Esophagus muscularis mucosa (tissue), 3 donors: Measurements from ENCODE around the gene DENND1C.

Experiments
- POLR2A ChIP-seq: fragments of 450-650 bp; IDR thresholded peaks from one replicate; pipeline ENCODE4 v1.6.1; 2017; ENCODE audit warnings: antibody characterized with exemption, moderate library complexity, mild to moderate bottlenecking, low read depth
- POLR2AphosphoS5 ChIP-seq, 2 donors: sonication (generic); formaldehyde crosslinking; IDR thresholded peaks; one replicate each; pipeline ENCODE4 v1.6.1; 2017; ENCODE audit warnings: antibody characterized with exemption in 2 of 2
- TF ChIP-seq, protein P1 (sequence below), 3 experiments: fragments of 200-600 bp in 2 of 3; fragments of 450-650 bp in 1 of 3; sonication (generic) in 2 of 3; IDR thresholded peaks; one replicate each; pipeline ENCODE4 v1.5.1; 2017 to 2019; ENCODE audit warnings: antibody characterized with exemption in 3 of 3, mild to moderate bottlenecking in 2 of 3, moderate library complexity in 1 of 3

DNA sequence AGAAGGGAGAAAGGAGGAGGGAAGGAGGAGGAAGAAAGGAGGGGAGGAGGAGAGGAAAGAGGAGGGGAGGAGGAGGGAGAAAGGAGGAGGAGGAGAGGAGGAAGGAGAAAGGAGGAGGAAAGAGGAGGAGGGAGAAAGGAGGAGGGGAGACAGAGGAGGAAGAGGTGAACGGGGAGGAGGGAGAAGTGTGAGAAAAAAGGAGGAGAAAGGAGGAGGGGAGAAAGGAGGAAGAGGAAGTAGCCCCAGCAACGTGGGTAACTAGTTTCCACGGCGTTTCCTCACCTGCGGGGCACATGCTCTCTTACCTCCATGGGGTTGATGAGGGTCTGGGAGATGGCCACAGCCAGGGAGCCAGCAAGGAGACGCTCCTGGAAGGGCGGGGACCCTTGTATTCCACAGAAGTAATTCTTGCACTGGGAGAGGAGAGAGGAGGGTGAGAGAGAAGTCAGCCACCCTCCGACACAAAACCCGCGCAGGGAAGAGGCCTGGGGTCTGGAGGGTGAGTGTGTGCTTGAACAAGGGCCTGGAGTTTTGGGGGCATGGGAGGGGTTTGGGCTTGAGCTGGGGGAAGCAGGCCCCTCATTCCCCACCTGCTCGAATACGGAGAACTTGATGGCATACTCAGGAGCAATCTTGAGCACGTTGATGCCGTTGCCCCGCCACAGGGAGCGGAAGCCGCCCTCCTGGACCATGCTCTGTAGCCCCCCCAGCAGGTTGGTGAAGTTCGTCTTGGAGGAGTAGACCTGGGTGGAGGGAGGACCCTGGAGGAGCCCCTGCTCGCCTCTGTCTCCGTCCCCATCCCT lies 52.0 kb downstream of the DENND1C start:
- TF ChIP-seq, protein P1, sequence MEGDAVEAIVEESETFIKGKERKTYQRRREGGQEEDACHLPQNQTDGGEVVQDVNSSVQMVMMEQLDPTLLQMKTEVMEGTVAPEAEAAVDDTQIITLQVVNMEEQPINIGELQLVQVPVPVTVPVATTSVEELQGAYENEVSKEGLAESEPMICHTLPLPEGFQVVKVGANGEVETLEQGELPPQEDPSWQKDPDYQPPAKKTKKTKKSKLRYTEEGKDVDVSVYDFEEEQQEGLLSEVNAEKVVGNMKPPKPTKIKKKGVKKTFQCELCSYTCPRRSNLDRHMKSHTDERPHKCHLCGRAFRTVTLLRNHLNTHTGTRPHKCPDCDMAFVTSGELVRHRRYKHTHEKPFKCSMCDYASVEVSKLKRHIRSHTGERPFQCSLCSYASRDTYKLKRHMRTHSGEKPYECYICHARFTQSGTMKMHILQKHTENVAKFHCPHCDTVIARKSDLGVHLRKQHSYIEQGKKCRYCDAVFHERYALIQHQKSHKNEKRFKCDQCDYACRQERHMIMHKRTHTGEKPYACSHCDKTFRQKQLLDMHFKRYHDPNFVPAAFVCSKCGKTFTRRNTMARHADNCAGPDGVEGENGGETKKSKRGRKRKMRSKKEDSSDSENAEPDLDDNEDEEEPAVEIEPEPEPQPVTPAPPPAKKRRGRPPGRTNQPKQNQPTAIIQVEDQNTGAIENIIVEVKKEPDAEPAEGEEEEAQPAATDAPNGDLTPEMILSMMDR (IDR thresholded peaks at IDR 0.05), result no peak
- TF ChIP-seq POLR2AphosphoS5 (IDR thresholded peaks at IDR 0.05) (no peak), POLR2A (no peak)
